Measurements from ENCODE around the gene TTC33. TPM values are rescaled to one million over a fixed set of nuclear protein-coding genes. Genes with fewer than 3 reads are reported as not detected.
"Not testable (repeated sequence)": the region's sequence is repeated elsewhere in the genome, so short reads cannot be mapped to it uniquely, and the experiment has no call there.

Gene TTC33
- total RNA-seq, 1 donor from 2014 or later, result 14.8 TPM

GRCh38 chr5:40572937-40573336 lies 182.8 kb downstream of the TTC33 start:
- no peak for DNase-seq (ENCODE audit: low read depth, low spot score)

- no peak for DNase-seq (ENCODE audit: low read depth, low spot score)
These were observed 183.4 kb downstream of the TTC33 start for GRCh38 chr5:40572391-40572790.

GRCh38 chr5:40571729-40572128 lies 184.0 kb downstream of the TTC33 start:
- no peak for DNase-seq (ENCODE audit: low read depth, low spot score)

- peak; percentile 50 for DNase-seq (ENCODE audit: low read depth, low spot score)
These were observed 185.2 kb downstream of the TTC33 start for GRCh38 chr5:40570408-40571129.

- peak; percentile 15 for DNase-seq (ENCODE audit: low read depth, low spot score)
These were observed 186.1 kb downstream of the TTC33 start for GRCh38 chr5:40569546-40570270.

- no peak for DNase-seq (ENCODE audit: low read depth, low spot score)
These were observed 187.2 kb downstream of the TTC33 start for GRCh38 chr5:40568548-40568947.

GRCh38 chr5:40563173-40563572 lies 192.6 kb downstream of the TTC33 start:
- DNase-seq (ENCODE audit: low read depth, low spot score), result not testable (repeated sequence)

GRCh38 chr5:40560474-40561110 lies 195.2 kb downstream of the TTC33 start:
- DNase-seq (ENCODE audit: low read depth, low spot score), result no peak

- no peak for DNase-seq (ENCODE audit: low read depth, low spot score)
These were observed 196.5 kb downstream of the TTC33 start for GRCh38 chr5:40559306-40559705.

- DNase-seq (ENCODE audit: low read depth, low spot score), result no peak
These were observed 198.3 kb downstream of the TTC33 start for GRCh38 chr5:40557501-40557900.

GRCh38 chr5:40556811-40557210 lies 198.9 kb downstream of the TTC33 start:
- DNase-seq (ENCODE audit: low read depth, low spot score), result no peak

- no peak for DNase-seq (ENCODE audit: low read depth, low spot score)
These were observed 199.9 kb downstream of the TTC33 start for GRCh38 chr5:40555886-40556285.

GRCh38 chr5:40554813-40555212 lies 200.9 kb downstream of the TTC33 start:
- DNase-seq (ENCODE audit: low read depth, low spot score), result no peak

- DNase-seq (ENCODE audit: low read depth, low spot score), result no peak
These were observed 201.7 kb downstream of the TTC33 start for GRCh38 chr5:40554054-40554453.

- no peak for DNase-seq (ENCODE audit: low read depth, low spot score)
These were observed 202.8 kb downstream of the TTC33 start for GRCh38 chr5:40552981-40553380.

GRCh38 chr5:40551496-40552491 lies 204.0 kb downstream of the TTC33 start:
- peak; percentile 77 for DNase-seq (ENCODE audit: low read depth, low spot score)

- DNase-seq (ENCODE audit: low read depth, low spot score), result no peak
These were observed 205.3 kb downstream of the TTC33 start for GRCh38 chr5:40550481-40550880.

- DNase-seq (ENCODE audit: low read depth, low spot score), result no peak
These were observed 206.1 kb downstream of the TTC33 start for GRCh38 chr5:40549616-40550015.

- DNase-seq (ENCODE audit: low read depth, low spot score), result no peak
These were observed 207.7 kb downstream of the TTC33 start for GRCh38 chr5:40547994-40548575.

- no peak for DNase-seq (ENCODE audit: low read depth, low spot score)
These were observed 208.2 kb downstream of the TTC33 start for GRCh38 chr5:40547557-40547956.

GRCh38 chr5:40540301-40540700 lies 215.5 kb downstream of the TTC33 start:
- no peak for DNase-seq (ENCODE audit: low read depth, low spot score)

Measured in pulmonary artery endothelial cell (primary cell).